Hepatocyte (in vitro differentiated cells): Measurements from ENCODE around the gene NCKAP5L.

ENCODE experiments used
- CTCF ChIP-seq: fragments of 200-600 bp; sonication (generic); IDR thresholded peaks from 2 replicates; pipeline ENCODE4 v1.5.1; 2016; ENCODE audit warnings: antibody characterized with exemption, mild to moderate bottlenecking; ENCODE audit not compliant: poor library complexity
- EZH2 ChIP-seq: fragments of 200-600 bp; sonication (generic); IDR thresholded peaks from 2 replicates; pipeline ENCODE4 v1.6.1; 2016; ENCODE audit warnings: antibody characterized with exemption, mild to moderate bottlenecking, borderline replicate concordance

- no peak for TF ChIP-seq CTCF
- no peak for TF ChIP-seq EZH2
Observed at GRCh38 chr12:49818241-49818895, 9.8 kb downstream of the NCKAP5L start.
